Measurements from ENCODE around the gene CACNG5.

Gene CACNG5

DNA sequence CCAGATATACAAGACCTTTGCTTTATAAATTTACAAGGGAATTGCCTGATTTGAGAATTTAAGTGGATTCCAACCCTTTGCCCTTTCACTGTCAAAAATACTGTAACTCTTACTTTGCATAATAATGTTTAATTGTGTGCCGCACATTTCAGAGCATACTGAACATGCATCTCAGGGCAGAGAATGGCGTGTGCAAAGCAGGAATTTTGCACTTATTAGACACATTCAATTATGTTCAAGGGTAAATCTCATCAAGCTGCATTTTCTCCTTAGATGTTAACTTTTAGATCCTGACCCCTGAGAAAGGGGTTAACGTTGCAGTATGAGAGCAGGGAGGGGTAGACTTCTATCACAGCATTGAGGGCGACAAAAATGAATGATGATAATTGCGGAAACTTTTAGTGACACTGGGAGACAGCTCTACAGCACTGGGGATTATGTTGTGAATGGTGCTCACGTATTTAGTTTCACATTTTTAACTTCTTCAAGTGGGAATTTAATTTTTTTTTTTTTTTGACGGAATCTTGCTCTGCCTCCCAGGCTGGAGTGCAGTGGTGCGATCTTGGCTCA is 75.0 kb downstream of the CACNG5 start:
- DNase-seq: no peak

DNA sequence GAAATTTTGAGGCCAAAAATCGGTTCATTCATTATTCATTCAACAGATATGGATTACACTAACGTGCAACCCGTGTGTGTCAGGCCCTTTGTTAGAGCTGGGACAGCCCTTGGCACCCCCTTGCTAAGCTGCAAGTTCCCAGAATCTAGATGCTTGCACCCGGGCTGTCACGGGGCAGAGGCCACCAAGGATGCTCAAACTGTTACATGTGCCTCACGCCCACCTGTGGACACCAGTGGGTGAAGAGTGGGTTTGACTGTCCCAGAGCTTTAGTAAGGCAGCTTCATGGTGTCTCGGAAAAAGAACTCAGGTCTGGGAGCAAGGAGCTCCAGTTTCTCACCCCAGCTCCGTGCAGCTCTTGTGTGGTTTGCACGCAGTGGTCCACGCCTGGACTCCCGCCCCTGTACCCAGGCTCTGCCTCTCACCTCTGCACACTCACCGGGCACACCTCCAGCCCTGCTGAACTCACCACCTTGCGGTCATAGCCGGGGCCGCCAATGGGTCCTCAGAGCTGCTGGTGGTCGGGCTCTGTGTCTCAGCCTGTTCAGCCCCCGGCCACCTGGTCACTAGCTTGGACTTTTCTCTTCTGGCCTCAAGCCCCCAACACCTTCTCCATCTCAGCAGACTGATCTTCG is 75.9 kb downstream of the CACNG5 start:
- no peak for DNase-seq

DNA sequence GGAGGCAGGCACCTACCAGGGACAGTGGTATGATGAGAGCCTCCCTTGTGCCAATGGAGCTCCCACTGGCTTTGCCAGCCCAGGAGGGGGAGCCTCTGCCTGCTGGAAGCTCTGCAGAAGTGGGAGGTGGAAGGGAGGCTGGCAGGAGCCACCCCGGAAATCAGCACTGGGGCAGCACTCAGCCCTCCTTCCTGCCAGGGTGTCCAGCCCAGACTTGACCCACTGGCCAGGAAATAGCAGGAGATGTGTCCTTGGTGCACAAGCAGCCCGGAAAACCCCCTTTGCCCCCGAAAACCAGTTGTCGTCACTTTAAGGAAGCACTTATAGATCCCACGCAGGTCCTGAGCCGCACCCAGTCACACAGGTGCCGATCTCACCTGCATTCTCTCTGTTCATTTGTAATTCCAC is 80.3 kb downstream of the CACNG5 start:
- DNase-seq: no peak

DNA sequence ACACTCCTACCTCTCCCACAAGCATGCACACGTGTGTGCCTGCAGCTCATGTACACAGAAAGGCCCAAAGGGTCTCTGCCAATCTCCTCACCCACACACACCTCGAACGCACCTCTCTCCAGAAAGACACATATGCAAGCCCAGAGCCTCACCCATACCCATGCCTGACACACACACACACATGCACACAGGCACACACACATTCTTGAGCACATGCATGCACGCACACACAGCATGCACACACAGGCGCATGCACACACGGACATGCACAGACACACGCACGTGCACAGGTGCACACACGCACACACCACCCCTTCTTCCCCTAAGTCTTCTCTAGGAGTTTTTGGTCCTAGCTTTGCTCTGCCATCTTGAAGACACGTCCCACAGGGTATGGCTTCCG is 80.9 kb downstream of the CACNG5 start:
- no peak for DNase-seq

DNA sequence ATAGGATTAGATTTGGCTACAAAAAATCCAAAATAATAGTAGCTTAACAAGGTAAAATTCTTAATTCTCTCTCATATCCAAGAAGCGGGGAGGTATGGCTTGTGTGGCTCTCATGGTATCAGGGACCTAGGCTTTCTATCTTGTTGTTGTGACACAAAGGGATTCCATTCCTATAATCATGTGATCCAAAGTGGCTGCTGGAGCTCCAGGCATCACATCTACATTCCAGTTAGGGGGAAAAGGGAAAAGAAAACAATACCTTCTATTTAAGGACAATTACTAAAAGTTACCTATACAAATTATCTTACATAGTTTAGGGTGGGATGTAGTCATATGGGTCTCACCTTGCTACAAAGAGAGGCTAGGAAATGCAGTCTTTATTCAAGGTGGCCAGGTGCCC is 82.0 kb downstream of the CACNG5 start:
- DNase-seq: no peak

DNA sequence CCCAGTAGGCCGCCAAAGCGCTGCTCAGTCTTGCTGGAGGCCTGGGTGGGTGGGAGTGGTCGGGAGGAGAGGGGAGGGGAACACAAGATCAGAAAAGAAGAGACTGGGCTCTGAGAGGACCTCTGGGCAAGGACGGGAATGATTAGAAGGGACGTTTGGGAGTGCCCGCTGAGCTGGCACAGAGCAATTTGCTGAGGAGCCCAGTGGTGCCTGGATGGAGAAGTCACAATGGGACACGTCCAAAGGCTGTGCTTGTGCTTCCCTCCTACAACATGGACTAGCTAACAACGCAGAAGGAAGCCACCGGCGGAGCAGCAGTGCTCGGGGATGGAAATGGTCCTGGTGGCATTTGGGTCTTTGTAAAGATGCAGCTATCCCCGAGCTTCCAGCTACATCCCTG is 84.0 kb downstream of the CACNG5 start:
- DNase-seq: no peak

DNA sequence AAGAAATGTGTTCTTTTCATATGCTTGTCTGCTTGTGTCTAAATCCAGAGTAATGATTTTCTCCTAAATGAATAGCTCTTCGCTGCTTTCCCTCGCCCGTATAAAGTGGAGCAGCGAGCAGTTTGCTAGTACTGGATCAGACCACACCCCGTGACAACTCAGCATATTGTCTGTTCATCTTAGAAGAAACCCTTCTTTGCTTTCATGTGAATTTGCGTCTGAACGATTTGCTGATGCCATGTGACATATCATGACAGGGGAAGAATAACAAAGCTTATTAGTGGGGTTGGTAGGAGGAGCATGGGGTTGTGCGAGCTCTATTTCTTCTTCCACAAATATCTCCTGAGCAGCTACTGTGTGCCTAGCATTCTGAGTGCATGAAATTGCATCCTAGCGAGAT is 85.5 kb downstream of the CACNG5 start:
- no peak for DNase-seq

DNA sequence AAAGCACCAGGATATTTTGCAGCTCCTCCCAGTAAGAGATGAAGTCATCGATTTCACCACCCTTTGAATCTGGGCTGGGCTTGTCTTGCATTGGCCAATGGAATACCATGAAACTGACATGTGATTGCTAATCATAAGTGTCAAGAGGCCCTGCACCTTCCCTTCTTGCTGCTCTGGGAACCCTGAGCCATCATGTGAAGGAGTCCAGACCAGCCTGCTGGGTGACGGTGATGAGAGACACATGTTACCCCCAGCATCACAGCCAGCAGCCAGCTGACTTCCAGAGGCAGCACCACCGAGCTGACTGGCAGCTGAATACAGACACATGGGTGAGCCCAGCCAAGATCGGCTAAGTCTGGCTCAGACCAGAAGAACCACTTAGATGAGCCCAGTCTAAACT is 86.0 kb downstream of the CACNG5 start:
- DNase-seq: no peak

DNA sequence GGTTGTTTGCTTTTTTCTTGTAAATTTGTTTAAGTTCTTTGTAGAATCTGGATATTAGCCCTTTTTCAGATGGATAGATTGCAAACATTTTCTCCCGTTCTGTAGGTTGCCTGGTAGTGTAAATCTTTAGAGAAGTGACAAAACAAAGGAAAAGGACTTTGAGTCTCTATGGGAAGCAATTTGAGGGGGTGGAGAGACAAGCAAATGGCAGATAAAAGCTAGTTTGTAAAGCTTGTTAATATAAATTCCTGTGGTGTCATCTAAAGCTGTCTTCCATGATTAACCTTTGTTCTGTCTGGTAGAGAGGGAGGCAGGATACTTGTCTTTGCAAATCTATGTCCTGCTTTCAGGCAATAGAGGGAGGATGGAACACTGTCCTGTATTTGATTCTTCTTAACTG is 89.0 kb downstream of the CACNG5 start:
- no peak for DNase-seq

DNA sequence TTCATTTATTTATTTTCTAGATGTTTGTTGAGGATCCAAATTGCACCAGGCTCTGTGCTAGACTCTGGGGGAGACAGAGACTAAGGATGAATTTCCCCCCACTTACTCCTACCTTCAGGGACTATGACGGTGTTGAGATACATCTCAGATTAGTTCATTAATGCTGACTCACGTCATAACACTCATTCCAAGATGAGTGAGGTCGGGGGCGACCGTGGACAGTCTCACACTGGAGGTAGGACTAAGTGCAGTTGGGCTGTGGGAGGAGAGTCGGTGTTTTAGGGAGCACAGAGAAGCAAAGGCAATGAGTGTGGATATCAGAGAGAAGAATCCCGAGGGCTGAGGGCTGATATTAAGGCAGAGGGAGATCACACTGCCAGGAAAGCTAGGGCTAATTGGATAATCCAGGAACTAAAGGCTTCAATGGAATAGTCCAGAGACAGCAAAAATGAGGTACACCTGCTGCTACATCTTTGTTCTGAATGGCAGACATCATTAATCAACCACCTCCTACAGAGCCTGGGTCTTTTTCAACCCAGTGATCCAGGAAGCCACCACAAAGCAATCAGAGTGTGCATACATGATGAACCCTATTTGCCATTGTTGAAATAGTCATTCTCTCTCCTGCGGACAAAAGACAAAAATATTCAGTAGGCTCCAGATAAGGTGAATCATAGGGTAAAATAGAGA is 91.0 kb downstream of the CACNG5 start:
- DNase-seq: no peak

DNA sequence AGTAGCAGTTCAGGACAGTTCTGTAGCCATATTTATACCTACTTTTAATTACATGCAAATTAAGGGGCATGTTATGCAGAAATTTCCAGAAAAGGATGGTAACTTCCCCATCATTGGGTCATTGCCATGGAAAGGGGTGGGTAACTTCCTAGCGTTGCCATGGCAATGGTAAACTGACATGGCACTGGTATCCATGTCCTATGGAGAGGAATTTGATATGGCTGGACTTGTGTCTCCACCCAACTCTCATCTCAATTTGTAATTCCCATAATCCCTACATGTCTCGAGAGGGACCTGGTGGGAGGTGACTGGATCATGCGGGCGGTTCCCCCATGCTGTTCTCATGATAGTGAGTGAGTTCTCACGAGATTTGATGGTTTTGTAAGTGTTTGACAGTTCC is 94.0 kb downstream of the CACNG5 start:
- DNase-seq: no peak

DNA sequence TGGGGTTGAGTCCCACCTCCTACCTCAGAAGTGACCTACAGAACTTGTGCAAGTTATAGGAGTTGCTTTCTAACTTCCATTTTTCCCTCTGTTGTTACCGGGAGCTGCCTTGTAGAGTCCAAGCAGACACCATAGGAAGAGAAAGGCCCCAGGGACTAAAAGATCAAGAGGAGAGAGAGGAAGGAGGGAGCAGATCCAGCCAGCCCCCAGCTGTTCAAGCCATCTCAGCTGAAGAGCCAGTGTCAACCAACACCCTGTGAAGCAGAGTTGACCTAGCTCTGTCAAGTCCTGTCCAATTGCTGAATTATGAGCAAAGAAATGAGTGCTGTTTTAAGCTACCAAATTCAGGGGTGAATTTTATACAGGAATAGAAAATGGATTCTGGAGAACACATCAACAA is 94.7 kb downstream of the CACNG5 start:
- DNase-seq: no peak

DNA sequence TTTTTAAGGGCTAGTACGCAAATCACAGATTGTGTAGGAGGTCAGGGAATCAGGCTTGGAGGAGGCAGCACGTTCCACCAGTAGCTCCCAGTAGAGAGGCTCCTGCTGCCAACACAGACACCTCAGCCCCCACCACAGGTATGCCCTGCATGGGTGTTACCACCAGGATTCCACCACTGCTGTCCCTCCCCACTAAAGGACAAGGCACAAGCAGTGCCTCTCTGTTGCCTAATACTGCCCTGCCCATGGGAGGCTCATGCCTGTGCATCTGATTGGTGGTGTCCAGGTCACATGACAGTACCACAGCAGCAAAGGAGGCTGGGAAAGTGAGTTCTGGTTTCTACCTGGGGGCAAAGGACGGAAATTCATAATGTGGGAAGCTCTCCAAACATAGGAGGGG is 96.0 kb downstream of the CACNG5 start:
- DNase-seq: no peak

DNA sequence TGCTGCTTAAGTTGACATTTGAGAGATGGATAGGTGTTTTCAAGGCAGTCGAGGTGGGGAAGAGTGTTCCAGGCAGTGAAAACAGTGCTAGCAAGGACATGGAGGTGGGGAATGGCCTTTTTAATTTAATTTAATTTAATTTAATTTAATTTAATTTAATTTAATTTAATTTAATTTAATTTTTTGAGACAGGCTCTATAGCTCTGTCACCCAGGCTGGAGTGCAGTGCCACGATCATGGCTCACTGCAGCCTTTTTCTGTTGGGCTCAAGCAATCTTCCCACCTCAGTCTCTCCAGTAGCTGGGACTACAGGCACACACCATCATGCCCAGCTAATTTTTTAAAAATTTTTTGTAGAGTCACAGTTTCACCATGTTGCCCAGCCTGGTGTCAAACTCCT is 97.4 kb downstream of the CACNG5 start:
- DNase-seq: no peak

DNA sequence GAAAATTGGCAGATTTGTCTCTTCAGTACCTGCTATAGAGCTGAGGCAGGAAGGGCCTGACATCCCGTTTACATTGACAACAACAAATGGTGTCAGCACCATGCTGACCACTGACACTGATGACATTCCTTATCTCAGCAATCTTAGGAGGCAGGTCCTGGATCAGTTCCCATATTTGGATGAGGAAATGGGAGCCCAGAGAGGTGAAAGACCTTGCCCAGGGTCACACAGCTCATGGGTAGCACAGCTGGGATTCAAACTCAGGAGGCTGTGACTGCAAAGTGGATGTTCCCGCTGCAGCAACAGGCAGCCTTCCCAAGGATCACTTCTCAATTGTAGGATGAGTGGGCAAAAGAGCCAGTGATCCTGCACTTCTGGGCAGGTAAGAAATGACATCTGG is 99.1 kb downstream of the CACNG5 start:
- DNase-seq: no peak
